ENCODE results near the gene TMBIM1. TPM values are rescaled to one million over a fixed set of nuclear protein-coding genes. Genes with fewer than 3 reads are reported as not detected.

Gene TMBIM1
- total RNA-seq, 1 experiment from 2014 or later, result 187 TPM

DNA sequence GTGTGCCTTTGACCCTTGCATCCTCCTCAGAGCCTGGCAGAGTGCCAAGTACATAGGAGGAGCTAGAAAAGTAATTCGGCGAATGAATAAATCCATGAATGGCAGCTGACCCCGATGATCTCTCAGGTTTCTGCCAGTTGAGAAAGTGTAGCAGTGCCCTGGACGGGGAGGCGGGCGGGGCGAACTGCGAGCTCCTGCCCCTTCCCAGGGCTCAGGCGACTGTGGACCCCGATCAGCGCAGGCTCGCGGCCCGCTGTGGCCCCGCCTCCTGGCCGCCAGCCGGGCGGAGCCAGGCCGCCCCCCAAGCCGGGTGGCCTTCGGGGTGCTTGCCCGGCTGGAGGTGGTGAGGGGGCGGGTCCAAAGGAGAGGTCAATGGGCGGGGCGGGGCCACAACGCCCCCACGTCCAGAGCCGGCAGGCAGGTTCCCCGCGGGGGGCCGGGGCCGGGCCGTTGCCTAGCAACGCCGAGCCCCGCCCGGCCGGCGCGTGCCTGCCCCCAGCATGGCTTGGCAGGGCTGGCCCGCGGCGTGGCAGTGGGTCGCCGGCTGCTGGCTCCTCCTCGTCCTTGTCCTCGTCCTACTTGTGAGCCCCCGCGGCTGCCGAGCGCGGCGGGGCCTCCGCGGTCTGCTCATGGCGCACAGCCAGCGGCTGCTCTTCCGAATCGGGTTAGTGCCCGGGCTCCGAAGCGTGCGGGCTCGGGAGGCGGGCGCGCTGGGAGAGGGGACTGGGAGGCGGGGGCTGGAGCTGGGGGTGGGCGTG, 30.6 kb upstream of the TMBIM1 start:
- intact Hi-C loops (cut with micrococcal nuclease; ENCODE audit: unreplicated experiment), result loop anchor here (1.0 to 2.0 kb wide), 4 partner anchors 22 to 74 kb away; no protein-coding TSS in a partner anchor
- H3F3A ChIP-seq (ENCODE audit: insufficient read depth, low read depth), result peaks cover 27% of the 10 kb centered on the region
- CTCF ChIA-PET, result interaction anchor here (0.6 to 2.5 kb wide), 4 partner anchors 19 to 50 kb away, joined by 4 to 19 read pairs (median 6); no protein-coding TSS in a partner anchor
- H3K79me2 ChIP-seq (ENCODE audit: low read depth), result peaks cover 25% of the 10 kb centered on the region
- peaks cover 48% of the 10 kb centered on the region for H3K4me1 ChIP-seq (replicated peaks; ENCODE audit: insufficient read depth)
- no peaks in the 10 kb centered on the region for H3K9me3 ChIP-seq (ENCODE audit: insufficient read depth, low read depth)
- H2AFZ ChIP-seq, result 0 out of 2 replicates have a peak overlapping the region, but pooled peaks have one; percentile 70
- no peak for TF ChIP-seq EZH2 (IDR thresholded peaks at IDR 0.05; ENCODE audit: low read depth)
- TF ChIP-seq, protein P1, sequence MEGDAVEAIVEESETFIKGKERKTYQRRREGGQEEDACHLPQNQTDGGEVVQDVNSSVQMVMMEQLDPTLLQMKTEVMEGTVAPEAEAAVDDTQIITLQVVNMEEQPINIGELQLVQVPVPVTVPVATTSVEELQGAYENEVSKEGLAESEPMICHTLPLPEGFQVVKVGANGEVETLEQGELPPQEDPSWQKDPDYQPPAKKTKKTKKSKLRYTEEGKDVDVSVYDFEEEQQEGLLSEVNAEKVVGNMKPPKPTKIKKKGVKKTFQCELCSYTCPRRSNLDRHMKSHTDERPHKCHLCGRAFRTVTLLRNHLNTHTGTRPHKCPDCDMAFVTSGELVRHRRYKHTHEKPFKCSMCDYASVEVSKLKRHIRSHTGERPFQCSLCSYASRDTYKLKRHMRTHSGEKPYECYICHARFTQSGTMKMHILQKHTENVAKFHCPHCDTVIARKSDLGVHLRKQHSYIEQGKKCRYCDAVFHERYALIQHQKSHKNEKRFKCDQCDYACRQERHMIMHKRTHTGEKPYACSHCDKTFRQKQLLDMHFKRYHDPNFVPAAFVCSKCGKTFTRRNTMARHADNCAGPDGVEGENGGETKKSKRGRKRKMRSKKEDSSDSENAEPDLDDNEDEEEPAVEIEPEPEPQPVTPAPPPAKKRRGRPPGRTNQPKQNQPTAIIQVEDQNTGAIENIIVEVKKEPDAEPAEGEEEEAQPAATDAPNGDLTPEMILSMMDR (conservative IDR thresholded peaks at IDR 0.05), result no peak
- peak overlapping the region; percentile 88 for H3K27ac ChIP-seq
- H3K4me2 ChIP-seq, result peak overlapping the region; percentile 88
- no peaks in the 10 kb centered on the region for H3K9me2 ChIP-seq (ENCODE audit: insufficient read depth)
- no TSS peak for BruUV-seq (replicated peaks)
- H4K20me1 ChIP-seq (ENCODE audit: insufficient read depth), result no peaks in the 10 kb centered on the region
- peak; percentile 94 to 97 for DNase-seq
- POLR2A ChIA-PET (ENCODE audit: unreplicated experiment), result interaction anchor here (0.6 to 1.7 kb wide), 14 partner anchors 10 to 1218 kb away, joined by 3 to 30 read pairs (median 5); partner anchors contain the start of gene CATIP
- H3K27me3 ChIP-seq (ENCODE audit: insufficient read depth, low read depth), result no peaks in the 10 kb centered on the region
- H3K4me3 ChIP-seq, result peak overlapping the region; percentile 66
- no peaks in the 10 kb centered on the region for H3K36me3 ChIP-seq (ENCODE audit: low read depth)

DNA sequence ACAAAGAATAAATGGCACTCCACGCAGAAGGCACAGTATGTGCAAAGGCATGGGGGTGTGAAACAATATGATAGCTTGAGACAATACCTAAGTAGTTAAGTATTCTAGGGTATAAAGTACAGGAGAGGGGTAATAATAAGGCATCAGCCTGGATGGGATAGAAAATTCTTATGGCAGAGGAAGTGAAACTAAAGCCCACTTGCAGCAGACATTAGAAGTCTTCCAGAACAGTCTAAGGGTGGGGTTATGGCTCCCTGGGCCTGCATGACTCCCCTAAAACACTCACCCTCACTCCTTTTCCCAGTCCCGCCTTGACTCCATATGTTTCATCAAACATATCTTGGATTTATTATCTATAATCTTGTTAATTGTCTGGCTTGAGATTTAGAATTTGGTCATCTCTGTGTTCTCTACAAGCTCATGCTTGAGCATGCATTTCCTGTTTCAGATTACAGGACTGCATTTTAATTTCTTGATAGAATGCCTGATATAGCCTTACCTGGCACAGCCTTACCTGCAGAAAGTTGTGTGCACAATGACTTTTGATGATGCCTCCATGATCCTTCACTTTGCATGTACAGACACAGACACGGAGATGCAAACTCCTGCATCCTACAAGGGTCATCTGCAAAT, 28.5 kb upstream of the TMBIM1 start:
- CTCF ChIA-PET, result interaction anchor here (0.7 to 2.5 kb wide), 2 partner anchors 17 to 35 kb away, joined by 3 to 6 read pairs; no protein-coding TSS in a partner anchor
- no peak overlapping the region for H3K4me3 ChIP-seq
- no peaks in the 10 kb centered on the region for H3K9me2 ChIP-seq (ENCODE audit: insufficient read depth)
- H3K4me1 ChIP-seq (replicated peaks; ENCODE audit: insufficient read depth), result peaks cover 66% of the 10 kb centered on the region
- BruUV-seq (replicated peaks), result no TSS peak
- H3K27me3 ChIP-seq (ENCODE audit: insufficient read depth, low read depth), result no peaks in the 10 kb centered on the region
- H3K36me3 ChIP-seq (ENCODE audit: low read depth), result no peaks in the 10 kb centered on the region
- no peak overlapping the region for H3K27ac ChIP-seq
- no peak for DNase-seq
- no peaks in the 10 kb centered on the region for H4K20me1 ChIP-seq (ENCODE audit: insufficient read depth)
- H3F3A ChIP-seq (ENCODE audit: insufficient read depth, low read depth), result peaks cover 47% of the 10 kb centered on the region
- no peak overlapping the region for H2AFZ ChIP-seq
- POLR2A ChIA-PET (ENCODE audit: unreplicated experiment), result interaction anchor here (0.6 kb wide), 1 partner anchor 77 kb away, joined by 8 read pairs; no protein-coding TSS in a partner anchor
- no peak for TF ChIP-seq EZH2 (IDR thresholded peaks at IDR 0.05; ENCODE audit: low read depth)
- TF ChIP-seq, protein P1 (conservative IDR thresholded peaks at IDR 0.05), result no peak
- peaks cover 12% of the 10 kb centered on the region for H3K79me2 ChIP-seq (ENCODE audit: low read depth)
- intact Hi-C loops (cut with micrococcal nuclease; ENCODE audit: unreplicated experiment), result no loop called here
- H3K4me2 ChIP-seq, result peak overlapping the region; percentile 41
- no peaks in the 10 kb centered on the region for H3K9me3 ChIP-seq (ENCODE audit: insufficient read depth, low read depth)

DNA sequence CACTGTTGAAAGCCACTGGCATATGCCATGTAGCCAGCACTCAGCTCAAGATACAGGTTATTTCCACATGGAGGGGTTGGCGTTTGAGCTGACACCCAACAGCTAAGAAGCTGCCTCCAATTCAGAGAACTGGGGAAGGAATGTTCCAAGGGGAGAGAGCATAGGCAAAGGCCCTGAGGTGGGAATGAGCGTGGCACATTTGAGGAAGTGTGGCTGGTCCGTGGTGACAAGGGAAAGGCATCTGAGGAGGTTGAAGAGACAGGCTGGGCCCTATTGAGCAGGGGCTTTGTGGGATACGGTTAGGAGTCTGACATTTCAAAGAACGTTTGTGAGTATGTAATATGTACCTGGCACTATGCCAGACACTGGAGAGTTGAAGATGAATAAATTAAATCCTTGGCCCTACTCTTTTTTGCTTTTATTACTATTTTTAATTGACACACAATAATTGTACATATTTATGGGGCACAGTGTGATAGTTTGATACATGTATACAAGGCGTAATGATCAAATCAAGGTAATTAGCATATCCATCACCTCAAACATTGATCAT, 27.6 kb upstream of the TMBIM1 start:
- intact Hi-C loops (cut with micrococcal nuclease; ENCODE audit: unreplicated experiment), result no loop called here
- H3K27me3 ChIP-seq (ENCODE audit: insufficient read depth, low read depth), result no peaks in the 10 kb centered on the region
- no peak overlapping the region for H2AFZ ChIP-seq
- peaks cover 64% of the 10 kb centered on the region for H3K4me1 ChIP-seq (replicated peaks; ENCODE audit: insufficient read depth)
- no peak overlapping the region for H3K27ac ChIP-seq
- H3F3A ChIP-seq (ENCODE audit: insufficient read depth, low read depth), result peaks cover 54% of the 10 kb centered on the region
- no peaks in the 10 kb centered on the region for H3K9me2 ChIP-seq (ENCODE audit: insufficient read depth)
- ChIA-PET POLR2A (ENCODE audit: unreplicated experiment) (no interaction called here), CTCF (no interaction called here)
- TF ChIP-seq, protein P1 (conservative IDR thresholded peaks at IDR 0.05), result no peak
- TF ChIP-seq EZH2 (IDR thresholded peaks at IDR 0.05; ENCODE audit: low read depth), result no peak
- no peaks in the 10 kb centered on the region for H3K36me3 ChIP-seq (ENCODE audit: low read depth)
- DNase-seq, result no peak
- no peak overlapping the region for H3K4me2 ChIP-seq
- H3K9me3 ChIP-seq (ENCODE audit: insufficient read depth, low read depth), result no peaks in the 10 kb centered on the region
- peaks cover 3% of the 10 kb centered on the region; the same call in 1 of the 2 replicates for H3K79me2 ChIP-seq (ENCODE audit: low read depth)
- H4K20me1 ChIP-seq (ENCODE audit: insufficient read depth), result no peaks in the 10 kb centered on the region
- no TSS peak for BruUV-seq (replicated peaks)
- H3K4me3 ChIP-seq, result no peak overlapping the region
